Smooth muscle cell of the brain vasculature (primary cell): Measurements from ENCODE around the gene METTL1.
A peak's percentile ranks its signal among the peaks of the same experiment; 100 is the strongest.
"Not testable (repeated sequence)": the region's sequence is repeated elsewhere in the genome, so short reads cannot be mapped to it uniquely, and the experiment has no call there.

Experiments
- DNase-seq: peaks from one replicate; pipeline ENCODE4 v3.0.0-alpha.2; 2012; ENCODE audit warnings: low read depth, low spot score

The METTL1 gene

GRCh38 chr12:57771873-57772428 is at the start of gene METTL1:
Gene METTL1 (minus strand): TSS chr12:57772105. CDS start chr12:57772083, 22 bp downstream.
- peak; percentile 92 for DNase-seq

GRCh38 chr12:57821015-57821414 is 49.1 kb upstream of the METTL1 start:
- DNase-seq, result not testable (repeated sequence)

GRCh38 chr12:57820119-57820518 is 48.2 kb upstream of the METTL1 start:
- DNase-seq, result not testable (repeated sequence)

GRCh38 chr12:57817990-57818331 is 46.1 kb upstream of the METTL1 start:
- DNase-seq, result not testable (repeated sequence)

GRCh38 chr12:57817261-57817989 is 45.5 kb upstream of the METTL1 start:
- DNase-seq, result no peak

- no peak for DNase-seq
These were observed 44.9 kb upstream of the METTL1 start for GRCh38 chr12:57816855-57817151.

GRCh38 chr12:57816001-57816854 is 44.3 kb upstream of the METTL1 start:
- DNase-seq, result no peak

GRCh38 chr12:57815177-57816000 is 43.5 kb upstream of the METTL1 start:
- DNase-seq, result no peak

- no peak for DNase-seq
These were observed 42.3 kb upstream of the METTL1 start for GRCh38 chr12:57813971-57814772.

- no peak for DNase-seq
These were observed 41.4 kb upstream of the METTL1 start for GRCh38 chr12:57813111-57813970.

GRCh38 chr12:57811028-57811755 is 39.3 kb upstream of the METTL1 start:
- DNase-seq, result no peak

- no peak for DNase-seq
These were observed 38.5 kb upstream of the METTL1 start for GRCh38 chr12:57810450-57810849.

- DNase-seq, result no peak
These were observed 37.5 kb upstream of the METTL1 start for GRCh38 chr12:57809425-57809824.

GRCh38 chr12:57808351-57808750 is 36.4 kb upstream of the METTL1 start:
- DNase-seq, result no peak

- no peak for DNase-seq
These were observed 35.4 kb upstream of the METTL1 start for GRCh38 chr12:57807285-57807684.

GRCh38 chr12:57806677-57807076 is 34.8 kb upstream of the METTL1 start:
- no peak for DNase-seq

- peak; percentile 31 for DNase-seq
These were observed 31.5 kb upstream of the METTL1 start for GRCh38 chr12:57803319-57803893.

- DNase-seq, result no peak
These were observed 30.7 kb upstream of the METTL1 start for GRCh38 chr12:57802607-57803006.

GRCh38 chr12:57800965-57801364 is 29.1 kb upstream of the METTL1 start:
- no peak for DNase-seq
